OCI-LY3 (cell line): ENCODE results near the gene HAPLN1.

Experiments
- H2AFZ ChIP-seq: fragments of 200-600, 300-600 bp; shearing (Covaris generic); 2 replicates; pipeline ENCODE4 v1.6.0; 2014; ENCODE audit warnings: antibody characterized with exemption, low read depth, low read length
- H3K27ac ChIP-seq: fragments of 200-600, 300-600 bp; sonication (generic); 2 replicates; pipeline ENCODE4 v1.5.1; 2014; ENCODE audit warnings: mild to moderate bottlenecking, low read length, moderate library complexity, mixed read lengths
- H3K27me3 ChIP-seq: fragments of 200-600, 300-600 bp; sonication (generic); 2 replicates; pipeline ENCODE4 v1.6.1; 2014; ENCODE audit warnings: low read depth, low read length, mixed read lengths
- H3K36me3 ChIP-seq: fragments of 200-600, 300-600 bp; sonication (generic); replicated peaks from 2 replicates; pipeline ENCODE3; 2014; ENCODE audit warnings: low read depth, low read length, mixed read lengths
- H3K4me1 ChIP-seq: fragments of 300-600, 200-600 bp; sonication (generic); 2 replicates; pipeline ENCODE4 v1.6.1; 2014; ENCODE audit warnings: low read length, mixed read lengths
- H3K4me2 ChIP-seq: fragments of 200-600, 300-600 bp; sonication (generic); 2 replicates; pipeline ENCODE4 v1.6.1; 2014; ENCODE audit warnings: low read length, mixed read lengths
- H3K4me3 ChIP-seq: fragments of 300-600, 200-600 bp; sonication (generic); 2 replicates; pipeline ENCODE4 v1.5.1; 2014; ENCODE audit warnings: antibody characterized with exemption, mild to moderate bottlenecking, low read length, moderate library complexity
- H3K79me2 ChIP-seq: fragments of 300-600, 200-600 bp; shearing (Covaris generic); 2 replicates; pipeline ENCODE4 v1.6.1; 2014; ENCODE audit warnings: mild to moderate bottlenecking, low read length, mixed read lengths
- H3K9ac ChIP-seq: fragments of 300-600, 200-600 bp; shearing (Covaris generic); 2 replicates; pipeline ENCODE4 v1.6.0; 2014; ENCODE audit warnings: mild to moderate bottlenecking, low read length, moderate library complexity
- H3K9me3 ChIP-seq: fragments of 200-600, 300-600 bp; shearing (Covaris generic); 2 replicates; pipeline ENCODE4 v1.6.1; 2014; ENCODE audit warnings: low read length, mixed read lengths; ENCODE audit not compliant: insufficient read depth
- H4K20me1 ChIP-seq: fragments of 200-600, 300-600 bp; sonication (generic); 2 replicates; pipeline ENCODE4 v1.6.1; 2016; ENCODE audit warnings: low read length, mixed read lengths; ENCODE audit not compliant: insufficient read depth
- CTCF ChIP-seq: fragments of 200-600, 300-600 bp; sonication (generic); IDR thresholded peaks from 2 replicates; pipeline ENCODE4 v1.5.1; 2014; ENCODE audit warnings: antibody characterized with exemption, low read length, low read depth
- EZH2phosphoT487 ChIP-seq: fragments of 200-600 bp; shearing (Covaris generic); IDR thresholded peaks from 2 replicates; pipeline ENCODE4 v1.6.1; 2018; ENCODE audit warnings: antibody characterized with exemption, mixed run types, low read depth

The HAPLN1 gene

GRCh38 chr5:83723031-83723430 lies 2.4 kb upstream of the HAPLN1 start:
- no peak overlapping the region for H3K27ac ChIP-seq
- H3K36me3 ChIP-seq: no peaks in the 10 kb centered on the region
- no peaks in the 10 kb centered on the region for H3K27me3 ChIP-seq
- no peaks in the 10 kb centered on the region for H3K79me2 ChIP-seq
- H3K4me2 ChIP-seq: no peak overlapping the region
- no peaks in the 10 kb centered on the region for H3K9me3 ChIP-seq
- no peaks in the 10 kb centered on the region for H3K4me1 ChIP-seq
- no peak overlapping the region for H2AFZ ChIP-seq
- no peak for TF ChIP-seq CTCF
- no peak for TF ChIP-seq EZH2phosphoT487
- H3K4me3 ChIP-seq: no peak overlapping the region
- H3K9ac ChIP-seq: no peak overlapping the region
- no peaks in the 10 kb centered on the region for H4K20me1 ChIP-seq

GRCh38 chr5:83721953-83722901 lies 1.6 kb upstream of the HAPLN1 start:
- Histone ChIP-seq H4K20me1 (no peaks in the 10 kb centered on the region), H3K4me1 (no peaks in the 10 kb centered on the region), H3K4me2 (no peak overlapping the region), H3K9ac (no peak overlapping the region), H3K4me3 (no peak overlapping the region), H3K27me3 (no peaks in the 10 kb centered on the region), H3K27ac (no peak overlapping the region), H3K9me3 (no peaks in the 10 kb centered on the region), H2AFZ (no peak overlapping the region), H3K79me2 (no peaks in the 10 kb centered on the region), H3K36me3 (no peaks in the 10 kb centered on the region)
- no peak for TF ChIP-seq EZH2phosphoT487
- no peak for TF ChIP-seq CTCF

GRCh38 chr5:83718936-83719495 lies 1.6 kb downstream of the HAPLN1 start:
- Histone ChIP-seq H3K27me3 (peaks cover 4% of the 10 kb centered on the region; the same call in 1 of the 2 replicates), H3K4me3 (no peak overlapping the region), H3K4me2 (no peak overlapping the region), H3K9me3 (no peaks in the 10 kb centered on the region), H4K20me1 (no peaks in the 10 kb centered on the region), H2AFZ (no peak overlapping the region), H3K4me1 (no peaks in the 10 kb centered on the region), H3K9ac (no peak overlapping the region), H3K79me2 (no peaks in the 10 kb centered on the region), H3K27ac (no peak overlapping the region), H3K36me3 (no peaks in the 10 kb centered on the region)
- TF ChIP-seq CTCF (no peak), EZH2phosphoT487 (no peak)

GRCh38 chr5:83718195-83718825 lies 2.3 kb downstream of the HAPLN1 start:
- no peaks in the 10 kb centered on the region for H4K20me1 ChIP-seq
- no peaks in the 10 kb centered on the region for H3K36me3 ChIP-seq
- H3K4me1 ChIP-seq: no peaks in the 10 kb centered on the region
- H3K27me3 ChIP-seq: peaks cover 8% of the 10 kb centered on the region; the same call in 1 of the 2 replicates
- no peak overlapping the region for H3K4me3 ChIP-seq
- H3K9ac ChIP-seq: no peak overlapping the region
- no peaks in the 10 kb centered on the region for H3K9me3 ChIP-seq
- peak overlapping the region; percentile 11; the same call in 1 of the 2 replicates for H3K4me2 ChIP-seq
- no peak overlapping the region for H3K27ac ChIP-seq
- no peak overlapping the region for H2AFZ ChIP-seq
- TF ChIP-seq EZH2phosphoT487 (no peak), CTCF (peak; percentile 81)
- no peaks in the 10 kb centered on the region for H3K79me2 ChIP-seq
